Measurements from ENCODE around the gene GOLGA6L4.
"Not testable (repeated sequence)": the region's sequence is repeated elsewhere in the genome, so short reads cannot be mapped to it uniquely, and the experiment has no call there.

DNA sequence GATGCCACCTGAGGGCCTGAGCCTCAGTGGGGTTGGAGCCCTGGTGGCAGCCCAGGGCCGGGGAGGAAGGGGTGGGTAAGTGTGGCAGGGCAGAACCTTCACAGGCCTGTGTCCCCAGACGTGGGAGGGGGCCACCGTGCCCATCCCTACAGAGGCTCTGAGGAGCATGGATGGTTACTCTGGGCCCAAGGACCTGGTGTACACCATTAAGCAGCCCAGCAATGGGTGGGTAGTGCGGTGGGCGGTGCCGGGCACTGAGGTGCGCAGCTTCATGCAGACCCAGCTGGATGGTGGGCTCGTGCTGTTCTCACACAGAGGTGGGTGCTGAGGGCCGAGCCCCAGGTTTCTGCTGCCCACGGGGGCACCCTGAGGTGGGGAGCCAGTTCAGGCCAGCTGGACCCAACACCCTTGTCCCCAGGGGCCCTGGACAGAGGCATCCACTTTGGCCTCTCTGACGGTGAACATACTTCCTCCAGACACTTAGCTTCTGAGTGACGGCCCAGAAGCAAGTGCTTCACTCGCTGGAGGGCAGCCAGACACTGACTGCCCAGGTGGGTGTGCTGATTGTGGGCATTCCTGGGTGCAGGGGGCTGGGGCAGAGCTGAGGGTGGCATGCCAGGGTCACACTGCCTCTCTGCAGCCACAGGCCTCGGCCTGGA, 38.9 kb upstream of the GOLGA6L4 start:
- TF ChIP-seq POLR2A (IDR thresholded peaks at IDR 0.05; ENCODE audit: low read depth, low read length); TAF1 (IDR thresholded peaks at IDR 0.05; ENCODE audit: low read depth, low read length); POLR2AphosphoS5 (IDR thresholded peaks at IDR 0.05; ENCODE audit: low read depth, low read length); SPI1 (IDR thresholded peaks at IDR 0.05; ENCODE audit: low read depth, low read length); POU2F2 (IDR thresholded peaks at IDR 0.05; ENCODE audit: low read depth, low read length); PAX5 (IDR thresholded peaks at IDR 0.05; ENCODE audit: insufficient read depth, low read length, severe bottlenecking): not testable (repeated sequence)

Data from GM12891 (cell line).